Measurements from ENCODE around the gene CDRT4. TPM values are rescaled to one million over a fixed set of nuclear protein-coding genes. Genes with fewer than 3 reads are reported as not detected.

CDRT4 gene
- total RNA-seq, 2 experiments from 2014 or later = 6.1 to 6.2 TPM

DNA sequence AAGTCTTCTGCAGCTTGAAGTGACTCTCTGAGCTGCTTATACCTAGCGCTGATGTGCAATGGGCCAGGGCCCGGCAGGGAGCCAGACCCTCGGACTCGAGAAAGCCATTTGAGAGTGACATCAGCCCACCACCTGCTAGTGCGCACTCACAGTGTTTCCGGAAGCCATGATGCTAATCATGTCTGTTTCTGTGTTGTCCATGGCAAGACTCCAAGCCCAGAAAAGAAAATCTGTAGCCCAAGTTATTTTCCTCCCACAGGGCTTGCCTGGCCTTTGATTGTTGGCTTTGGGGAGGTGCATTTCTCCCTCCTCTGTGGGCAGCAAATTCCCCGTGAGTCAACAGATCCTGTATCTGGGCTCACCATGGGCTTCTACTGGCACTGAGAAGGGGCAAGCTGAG lies 1.8 kb upstream of the CDRT4 start:
- ATAC-seq (no peak), DNase-seq (no peak)
- ChIA-PET CTCF (no interaction called here), POLR2A (no interaction called here)
- Mint-ChIP-seq H3K27me3 (ENCODE audit: low read depth) (no peaks in the 10 kb centered on the region), H3K27ac (no peak overlapping the region), H3K4me1 (ENCODE audit: low read depth) (no peaks in the 10 kb centered on the region), H3K9me3 (ENCODE audit: insufficient read depth) (no peaks in the 10 kb centered on the region), H3K4me3 (no peak overlapping the region), H3K36me3 (ENCODE audit: low read depth) (no peaks in the 10 kb centered on the region)

DNA sequence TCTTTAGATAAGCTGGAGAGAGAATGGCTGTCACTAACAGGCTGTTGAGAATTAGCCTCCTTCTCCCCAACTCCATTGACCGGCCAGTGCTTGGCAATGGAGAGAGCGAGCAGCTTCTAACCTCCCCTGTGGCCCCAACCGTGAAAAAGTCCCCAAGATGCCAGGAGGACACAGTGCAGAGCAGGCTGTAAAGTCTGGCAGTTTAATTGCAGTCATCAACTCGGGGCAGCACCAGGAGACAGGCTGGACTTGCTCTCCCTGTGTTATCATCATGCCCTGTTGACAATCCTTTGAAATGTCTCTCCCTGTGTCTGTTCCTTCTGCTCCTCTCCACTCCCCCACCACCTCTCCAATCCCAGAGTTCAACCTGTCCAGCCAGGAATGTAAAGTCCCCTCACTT lies 705 bp upstream of the CDRT4 start:
- Mint-ChIP-seq H3K27ac (no peak overlapping the region), H3K4me1 (ENCODE audit: low read depth) (no peaks in the 10 kb centered on the region), H3K27me3 (ENCODE audit: low read depth) (no peaks in the 10 kb centered on the region), H3K9me3 (ENCODE audit: insufficient read depth) (no peaks in the 10 kb centered on the region), H3K4me3 (no peak overlapping the region), H3K36me3 (ENCODE audit: low read depth) (peaks cover under 1% of the 10 kb centered on the region)
- ATAC-seq = no peak
- DNase-seq = no peak
- ChIA-PET POLR2A (no interaction called here), CTCF (no interaction called here)

DNA sequence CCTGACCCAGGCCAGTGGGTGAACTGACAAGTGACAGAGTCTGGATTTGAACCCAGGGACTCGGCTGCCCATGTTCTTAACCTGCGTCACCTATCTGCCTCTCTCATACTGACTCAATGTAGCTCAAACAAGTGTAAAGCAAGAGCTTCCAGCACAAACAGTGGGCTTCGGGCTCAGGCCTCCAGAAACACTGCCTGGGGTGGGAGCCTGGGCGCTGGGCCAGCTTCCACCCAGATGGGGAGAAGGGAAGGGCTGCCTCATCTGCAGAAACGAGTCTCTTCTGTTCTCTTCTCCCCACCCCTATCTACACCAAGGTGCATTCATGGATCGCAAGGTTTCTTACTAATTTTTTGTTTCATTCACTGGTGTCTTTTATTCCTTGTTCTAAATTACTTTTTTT lies 1.3 kb downstream of the CDRT4 start:
- POLR2A ChIA-PET = no interaction called here
- peaks cover 8% of the 10 kb centered on the region for H3K36me3 Mint-ChIP-seq (ENCODE audit: low read depth)
- ATAC-seq (no peak), DNase-seq (no peak)
- H3K9me3 Mint-ChIP-seq (ENCODE audit: insufficient read depth) = no peaks in the 10 kb centered on the region
- no peaks in the 10 kb centered on the region for H3K27me3 Mint-ChIP-seq (ENCODE audit: low read depth)
- H3K4me1 Mint-ChIP-seq (ENCODE audit: low read depth) = no peaks in the 10 kb centered on the region
- H3K4me3 Mint-ChIP-seq = no peak overlapping the region
- H3K27ac Mint-ChIP-seq = no peak overlapping the region
- CTCF ChIA-PET = no interaction called here

DNA sequence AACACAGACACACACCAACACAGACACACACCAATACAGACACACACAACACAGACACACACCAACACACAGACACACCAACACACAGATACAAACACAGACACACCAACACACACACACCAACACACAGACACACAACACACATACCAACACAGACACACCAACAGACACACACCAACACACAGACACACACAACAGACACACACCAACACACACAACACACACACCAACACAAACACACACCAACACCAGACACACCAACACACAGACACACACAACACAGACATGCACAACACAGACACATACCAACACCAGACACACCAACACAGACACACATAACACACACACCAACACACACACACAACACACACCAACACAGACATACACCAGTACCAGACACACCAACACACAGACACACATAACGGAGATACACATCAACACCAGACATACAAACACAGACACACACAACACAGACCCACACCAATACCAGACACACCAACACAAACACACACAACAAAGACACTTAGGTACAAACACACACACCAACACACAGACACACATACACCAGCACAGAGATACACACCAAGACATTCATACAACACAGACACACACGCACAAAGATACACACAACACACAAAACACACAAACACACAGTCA lies 2.2 kb downstream of the CDRT4 start:
- ATAC-seq (no peak), DNase-seq (no peak)
- Mint-ChIP-seq H3K4me1 (ENCODE audit: low read depth) (no peaks in the 10 kb centered on the region), H3K27ac (no peak overlapping the region), H3K27me3 (ENCODE audit: low read depth) (no peaks in the 10 kb centered on the region), H3K9me3 (ENCODE audit: insufficient read depth) (no peaks in the 10 kb centered on the region), H3K4me3 (no peak overlapping the region), H3K36me3 (ENCODE audit: low read depth) (peaks cover 8% of the 10 kb centered on the region)
- ChIA-PET CTCF (no interaction called here), POLR2A (no interaction called here)

DNA sequence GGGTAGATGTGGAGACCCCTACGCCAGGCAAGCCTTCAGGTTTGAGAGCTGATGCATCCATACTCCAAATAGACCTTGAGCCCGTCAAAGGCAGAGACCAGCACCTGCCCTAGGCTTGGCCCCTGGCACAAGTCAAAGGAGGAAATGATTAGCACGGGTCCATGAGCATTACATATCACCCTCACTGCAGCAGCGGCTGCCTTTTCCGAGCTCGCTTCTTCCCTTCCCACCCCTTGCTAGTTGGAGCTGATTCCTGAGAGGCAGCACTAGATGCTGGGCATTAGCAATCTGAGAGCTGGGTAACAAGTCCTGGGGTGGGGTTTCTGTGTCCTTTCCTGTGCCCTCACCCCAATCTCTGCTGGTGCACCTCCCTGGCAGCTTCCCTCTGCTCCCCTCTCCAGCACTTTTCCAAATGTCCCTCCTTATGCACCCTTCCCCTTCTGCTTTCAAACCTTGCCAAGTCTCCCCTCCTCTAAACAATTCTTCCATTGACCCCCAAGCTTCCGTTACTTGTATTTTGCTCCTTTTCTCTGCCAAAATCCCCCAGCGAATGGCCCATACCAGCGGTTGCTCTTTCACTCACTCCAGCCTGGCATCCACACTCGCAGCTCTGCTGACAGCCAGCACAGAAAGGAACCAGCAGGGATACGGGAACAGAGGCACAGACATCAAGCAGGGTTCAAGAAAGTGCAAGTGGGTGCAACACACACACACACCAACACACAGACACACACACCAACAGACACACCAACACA lies 3.0 kb downstream of the CDRT4 start:
- no peaks in the 10 kb centered on the region for H3K4me1 Mint-ChIP-seq (ENCODE audit: low read depth)
- no peak for ATAC-seq
- peaks cover 12% of the 10 kb centered on the region for H3K36me3 Mint-ChIP-seq (ENCODE audit: low read depth)
- H3K4me3 Mint-ChIP-seq = no peak overlapping the region
- no peaks in the 10 kb centered on the region for H3K9me3 Mint-ChIP-seq (ENCODE audit: insufficient read depth)
- ChIA-PET CTCF (no interaction called here), POLR2A (no interaction called here)
- no peak overlapping the region for H3K27ac Mint-ChIP-seq
- DNase-seq = no peak
- H3K27me3 Mint-ChIP-seq (ENCODE audit: low read depth) = no peaks in the 10 kb centered on the region

DNA sequence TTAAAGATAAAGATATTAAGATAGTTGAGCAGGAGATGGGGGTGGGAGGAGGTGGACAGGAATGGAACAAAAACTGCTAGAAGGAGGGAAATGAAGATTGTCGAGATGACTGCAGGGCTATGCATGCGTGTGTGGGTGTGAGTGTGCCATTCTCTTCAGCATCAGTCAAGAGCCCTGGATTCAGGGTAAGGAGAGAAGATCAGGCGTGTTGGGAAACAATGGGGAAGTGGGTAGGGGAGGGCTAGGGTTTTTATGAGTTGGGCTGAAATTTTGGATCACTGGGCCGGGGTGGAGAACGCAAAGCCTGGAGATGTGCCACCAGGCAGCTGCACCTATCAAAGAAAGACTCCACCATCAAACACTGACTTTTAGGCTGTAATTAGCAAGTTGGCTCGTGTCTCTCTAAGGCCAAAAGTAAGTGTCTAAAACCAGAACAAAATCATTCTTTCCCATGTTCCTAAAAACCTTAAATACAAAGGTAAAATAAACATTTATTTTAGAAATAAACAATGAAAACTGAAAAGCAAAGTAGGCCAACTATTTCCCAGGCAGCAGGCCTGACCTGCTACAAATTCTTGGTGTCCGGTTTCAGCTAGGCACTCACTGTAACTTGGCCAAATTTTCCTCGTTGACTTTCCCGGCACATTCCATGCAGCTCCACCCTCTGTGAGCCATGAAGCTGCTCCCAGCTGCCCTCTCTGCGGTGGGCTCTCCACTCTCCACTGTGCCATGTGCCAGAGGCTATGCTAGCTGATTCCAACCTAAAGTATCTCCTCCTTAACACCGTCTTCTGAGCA lies 4.2 kb downstream of the CDRT4 start:
- ChIA-PET POLR2A (no interaction called here), CTCF (no interaction called here)
- no peak for DNase-seq
- H3K4me1 Mint-ChIP-seq (ENCODE audit: low read depth) = no peaks in the 10 kb centered on the region
- H3K4me3 Mint-ChIP-seq = no peak overlapping the region
- ATAC-seq = no peak
- peaks cover 12% of the 10 kb centered on the region for H3K36me3 Mint-ChIP-seq (ENCODE audit: low read depth)
- H3K27me3 Mint-ChIP-seq (ENCODE audit: low read depth) = no peaks in the 10 kb centered on the region
- no peak overlapping the region for H3K27ac Mint-ChIP-seq
- H3K9me3 Mint-ChIP-seq (ENCODE audit: insufficient read depth) = no peaks in the 10 kb centered on the region

DNA sequence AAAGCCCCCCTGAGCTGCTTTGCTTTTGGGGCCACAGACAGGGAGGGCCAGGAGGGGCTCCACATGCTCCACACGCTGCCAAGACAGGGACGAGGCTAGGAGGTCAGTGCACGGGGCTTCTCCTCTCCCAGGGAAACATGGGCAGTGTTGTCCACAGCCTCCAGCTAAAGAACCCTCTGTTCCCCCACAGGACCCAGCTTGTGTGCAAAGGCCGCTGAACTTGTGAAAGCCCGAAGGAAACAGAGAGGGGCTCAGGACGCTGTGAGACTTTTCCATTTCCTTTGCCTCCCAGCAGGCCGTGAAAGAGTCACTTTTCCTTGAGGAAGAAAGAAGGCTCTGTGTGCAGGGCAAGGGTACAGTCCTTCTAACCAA lies 9.7 kb downstream of the CDRT4 start:
- ChIA-PET POLR2A (no interaction called here), CTCF (no interaction called here)
- ATAC-seq (no peak), DNase-seq (no peak)
- Mint-ChIP-seq H3K36me3 (ENCODE audit: low read depth) (peaks cover 29% of the 10 kb centered on the region), H3K4me3 (no peak overlapping the region), H3K9me3 (ENCODE audit: insufficient read depth) (peaks cover 7% of the 10 kb centered on the region), H3K4me1 (ENCODE audit: low read depth) (no peaks in the 10 kb centered on the region), H3K27me3 (ENCODE audit: low read depth) (no peaks in the 10 kb centered on the region), H3K27ac (no peak overlapping the region)

DNA sequence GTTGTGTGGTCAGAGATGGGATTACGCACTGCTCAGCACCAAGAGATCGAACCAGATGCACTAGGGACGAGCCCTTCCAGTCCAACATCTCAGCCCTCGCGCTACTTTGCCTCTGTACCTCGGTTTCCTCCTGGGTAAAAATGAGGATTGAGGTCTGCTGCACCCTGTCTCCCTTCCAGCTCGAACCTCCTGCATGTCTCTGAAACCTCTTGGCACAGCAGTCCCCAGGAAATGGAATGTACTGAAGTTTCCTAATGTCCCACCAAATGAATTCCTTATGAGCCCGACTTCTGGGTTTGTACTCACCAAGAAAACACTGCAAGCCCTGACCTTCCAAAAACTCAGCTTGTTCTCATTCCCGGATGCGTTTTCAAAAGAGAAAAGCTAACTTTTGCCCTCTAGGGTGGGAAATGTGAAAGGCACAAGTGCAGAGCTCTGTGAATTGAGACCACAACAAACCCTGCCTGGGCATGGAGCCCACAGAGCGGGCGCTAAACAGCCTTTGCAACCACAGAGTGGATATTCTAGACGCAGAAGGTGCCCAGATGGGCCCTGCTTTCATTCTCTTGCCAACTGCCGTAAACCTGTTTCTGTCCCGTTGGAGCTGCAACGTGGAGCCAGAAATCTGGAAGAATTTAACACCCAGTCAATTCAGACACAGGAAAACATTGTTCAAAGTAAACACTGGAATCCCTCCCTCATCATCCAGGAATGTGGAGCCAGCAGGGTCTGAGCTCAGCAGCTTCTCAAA lies 10.3 kb downstream of the CDRT4 start:
- POLR2A ChIA-PET = no interaction called here
- no peaks in the 10 kb centered on the region for H3K4me1 Mint-ChIP-seq (ENCODE audit: low read depth)
- CTCF ChIA-PET = no interaction called here
- ATAC-seq = no peak
- DNase-seq = no peak
- no peak overlapping the region for H3K4me3 Mint-ChIP-seq
- H3K36me3 Mint-ChIP-seq (ENCODE audit: low read depth) = peaks cover 25% of the 10 kb centered on the region
- no peaks in the 10 kb centered on the region for H3K27me3 Mint-ChIP-seq (ENCODE audit: low read depth)
- H3K9me3 Mint-ChIP-seq (ENCODE audit: insufficient read depth) = peaks cover 7% of the 10 kb centered on the region
- no peak overlapping the region for H3K27ac Mint-ChIP-seq

DNA sequence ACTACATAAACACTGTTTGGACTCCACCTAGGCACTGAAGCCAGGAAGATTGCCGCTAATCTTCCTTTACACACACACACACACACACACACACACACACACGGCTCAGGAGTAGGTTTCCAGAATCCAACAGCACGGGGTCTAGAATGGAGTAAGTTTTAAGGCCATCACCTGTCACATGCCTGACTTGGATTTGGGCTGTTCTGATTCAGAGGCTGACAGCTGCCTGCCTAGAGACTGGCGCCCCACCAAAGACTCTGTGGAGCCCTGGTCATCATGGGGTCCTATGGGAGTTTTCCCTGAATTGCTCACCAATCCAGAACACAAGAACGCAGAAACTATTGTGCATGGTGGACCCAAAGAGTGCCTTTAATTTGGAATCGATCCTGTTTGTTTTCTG lies 10.9 kb downstream of the CDRT4 start:
- ATAC-seq (no peak), DNase-seq (no peak)
- Mint-ChIP-seq H3K4me1 (ENCODE audit: low read depth) (no peaks in the 10 kb centered on the region), H3K27me3 (ENCODE audit: low read depth) (no peaks in the 10 kb centered on the region), H3K9me3 (ENCODE audit: insufficient read depth) (peaks cover 7% of the 10 kb centered on the region), H3K36me3 (ENCODE audit: low read depth) (peaks cover 25% of the 10 kb centered on the region), H3K4me3 (no peak overlapping the region), H3K27ac (no peak overlapping the region)
- POLR2A ChIA-PET = no interaction called here
- CTCF ChIA-PET = no interaction called here

DNA sequence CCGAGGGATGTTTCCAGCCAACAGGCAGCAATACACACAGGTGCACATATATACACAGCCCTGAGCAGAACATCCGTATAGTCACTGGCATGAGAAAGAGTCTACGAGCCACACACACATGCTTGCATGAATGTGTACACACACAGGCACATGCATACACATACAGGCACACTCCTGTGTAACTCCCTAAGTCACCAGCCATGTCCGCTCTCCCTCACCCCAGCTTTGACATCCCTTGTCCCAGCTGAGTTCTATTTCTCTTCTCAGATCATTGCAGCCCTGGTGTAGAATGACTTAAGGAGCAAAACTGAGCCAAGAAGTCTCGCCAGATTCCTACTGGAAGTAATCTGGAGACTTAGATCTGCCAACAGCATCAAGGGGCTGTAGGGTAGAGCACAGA lies 13.1 kb downstream of the CDRT4 start:
- POLR2A ChIA-PET = no interaction called here
- Mint-ChIP-seq H3K27me3 (ENCODE audit: low read depth) (no peaks in the 10 kb centered on the region), H3K9me3 (ENCODE audit: insufficient read depth) (peaks cover 7% of the 10 kb centered on the region), H3K36me3 (ENCODE audit: low read depth) (peaks cover 21% of the 10 kb centered on the region), H3K4me3 (no peak overlapping the region), H3K4me1 (ENCODE audit: low read depth) (no peaks in the 10 kb centered on the region), H3K27ac (no peak overlapping the region)
- CTCF ChIA-PET = no interaction called here
- no peak for DNase-seq
- no peak for ATAC-seq

DNA sequence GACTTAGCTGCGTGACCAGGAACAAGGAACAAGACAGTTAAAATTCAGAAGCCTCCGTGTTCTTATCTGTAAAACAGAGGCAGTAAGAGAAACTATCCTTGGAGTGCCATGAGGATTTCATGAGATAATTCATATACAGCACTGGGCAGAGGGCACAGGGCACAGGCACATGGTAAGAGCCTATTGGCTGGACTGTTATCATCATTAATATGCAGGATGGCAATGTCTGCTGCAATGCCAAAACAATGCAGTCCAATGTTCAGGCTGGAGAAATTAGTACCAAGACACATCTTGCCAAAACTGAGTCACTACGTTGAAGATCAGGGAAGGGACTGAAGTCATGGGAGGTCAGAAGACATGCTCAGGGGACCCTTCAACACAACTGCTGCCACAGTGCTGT lies 13.6 kb downstream of the CDRT4 start:
- POLR2A ChIA-PET = no interaction called here
- H3K27me3 Mint-ChIP-seq (ENCODE audit: low read depth) = no peaks in the 10 kb centered on the region
- CTCF ChIA-PET = no interaction called here
- H3K27ac Mint-ChIP-seq = no peak overlapping the region
- ATAC-seq = no peak
- peaks cover 7% of the 10 kb centered on the region for H3K9me3 Mint-ChIP-seq (ENCODE audit: insufficient read depth)
- no peak overlapping the region for H3K4me3 Mint-ChIP-seq
- no peaks in the 10 kb centered on the region for H3K4me1 Mint-ChIP-seq (ENCODE audit: low read depth)
- peaks cover 21% of the 10 kb centered on the region for H3K36me3 Mint-ChIP-seq (ENCODE audit: low read depth)
- no peak for DNase-seq

DNA sequence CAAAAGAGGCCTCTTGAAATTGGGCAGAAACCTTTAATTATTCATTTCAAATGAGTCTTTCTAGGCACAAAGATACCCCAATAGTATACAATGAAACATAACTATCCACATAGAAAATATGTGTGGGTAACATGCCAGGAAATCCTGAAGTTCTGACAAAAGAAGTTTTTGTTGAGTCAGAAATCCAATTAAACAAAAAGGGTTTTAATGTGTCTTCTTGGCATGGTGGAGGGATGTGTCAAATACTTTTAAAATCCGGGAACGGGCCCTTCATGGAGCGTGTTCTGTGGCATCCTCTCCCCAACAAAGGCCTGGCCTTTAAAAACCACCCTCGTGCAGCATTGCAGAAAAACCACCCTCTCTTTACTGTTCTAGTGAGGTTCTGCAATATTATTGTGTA lies 14.2 kb downstream of the CDRT4 start:
- no peaks in the 10 kb centered on the region for H3K27me3 Mint-ChIP-seq (ENCODE audit: low read depth)
- H3K36me3 Mint-ChIP-seq (ENCODE audit: low read depth) = peaks cover 21% of the 10 kb centered on the region
- no peaks in the 10 kb centered on the region for H3K4me1 Mint-ChIP-seq (ENCODE audit: low read depth)
- peaks cover 7% of the 10 kb centered on the region for H3K9me3 Mint-ChIP-seq (ENCODE audit: insufficient read depth)
- ChIA-PET CTCF (no interaction called here), POLR2A (no interaction called here)
- H3K4me3 Mint-ChIP-seq = no peak overlapping the region
- DNase-seq (no peak), ATAC-seq (no peak)
- H3K27ac Mint-ChIP-seq = no peak overlapping the region
